Dermis blood vessel endothelial cell (primary cell): ENCODE measurements around the gene WFDC10A. TPM values are rescaled to one million over a fixed set of nuclear protein-coding genes. Genes with fewer than 3 reads are reported as not detected.
"Not testable (repeated sequence)": the region's sequence is repeated elsewhere in the genome, so short reads cannot be mapped to it uniquely, and the experiment has no call there.

Experiments
- DNase-seq: peaks from one replicate; pipeline ENCODE4 v3.0.0; 2010
- total RNA-seq: library from RNA; depleted of rRNA; stranded (reverse); fragments of >200 nt; gene quantifications from 2 replicates; pipeline ENCODE4 v1.2.3, GENCODE V29; 2014

The WFDC10A gene
- total RNA-seq, 1 donor from 2014 or later: not detected

GRCh38 chr20:45649312-45649863 lies 19.8 kb downstream of the WFDC10A start:
- no peak for DNase-seq

GRCh38 chr20:45651726-45652125 lies 22.2 kb downstream of the WFDC10A start:
- not testable (repeated sequence) for DNase-seq

GRCh38 chr20:45657038-45657437 lies 27.5 kb downstream of the WFDC10A start:
- DNase-seq: not testable (repeated sequence)

GRCh38 chr20:45670139-45670538 lies 40.6 kb downstream of the WFDC10A start, which contains the start of gene WFDC11:
WFDC11 (minus strand) TSS chr20:45670239; CDS start chr20:45650600, 19,639 bp downstream.
- DNase-seq: no peak

DNA sequence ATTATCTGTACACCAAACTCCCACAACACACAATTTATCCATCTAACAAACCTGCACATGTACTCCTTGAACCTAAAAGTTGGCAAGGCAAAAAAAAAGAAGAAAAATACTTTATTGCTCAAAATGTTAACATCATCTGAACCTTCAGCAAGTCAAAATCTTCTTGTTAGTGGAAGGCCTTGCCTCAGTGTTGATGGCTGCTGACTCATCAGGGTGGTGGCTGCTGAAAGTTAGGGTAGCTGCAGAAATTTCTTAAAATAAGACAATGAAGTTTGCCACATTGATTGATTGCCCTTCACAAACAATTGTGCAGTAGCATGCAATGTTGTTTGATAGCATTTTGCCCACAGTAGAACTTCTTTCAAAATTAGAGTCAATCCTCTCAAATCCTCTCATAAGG lies 43.2 kb downstream of the WFDC10A start:
- no peak for DNase-seq

- no peak for DNase-seq
Measured at GRCh38 chr20:45679650-45680049, 50.1 kb downstream of the WFDC10A start.

Other genes with a start within 250 kb of the WFDC10A start
- 3.4 and 8.9 TPM in 2 replicates for gene DBNDD2, start 221.4 kb upstream of the WFDC10A start, total RNA-seq
- 23.8 and 32.4 TPM in 2 replicates for gene PIGT, start 213.6 kb upstream of the WFDC10A start, total RNA-seq
- gene WFDC2, start 160.0 kb upstream of the WFDC10A start, total RNA-seq: not detected in 2 replicates
- gene SPINT3, start 114.1 kb upstream of the WFDC10A start, total RNA-seq: not detected in 2 replicates
- not detected in 2 replicates for gene WFDC6, start 90.3 kb upstream of the WFDC10A start, total RNA-seq
- not detected in 2 replicates for gene EPPIN, start 82.3 kb upstream of the WFDC10A start, total RNA-seq
- not detected in 2 replicates for gene WFDC8, start 50.5 kb upstream of the WFDC10A start, total RNA-seq
- not detected in 2 replicates for gene WFDC9, start 1.5 kb downstream of the WFDC10A start, total RNA-seq
- gene WFDC11, start 40.5 kb downstream of the WFDC10A start, total RNA-seq: not detected in 2 replicates
- gene WFDC13, start 72.3 kb downstream of the WFDC10A start, total RNA-seq: not detected in 2 replicates
- not detected in 2 replicates for gene WFDC10B, start 75.3 kb downstream of the WFDC10A start, total RNA-seq
- not detected in 2 replicates for gene SPINT4, start 92.6 kb downstream of the WFDC10A start, total RNA-seq
- not detected in 2 replicates for gene WFDC3, start 162.1 kb downstream of the WFDC10A start, total RNA-seq
- gene DNTTIP1, start 162.2 kb downstream of the WFDC10A start, total RNA-seq: 9.2 and 13.8 TPM in 2 replicates
- 9.9 and 30.2 TPM in 2 replicates for gene UBE2C, start 182.9 kb downstream of the WFDC10A start, total RNA-seq
- not detected in 2 replicates for gene TNNC2, start 197.6 kb downstream of the WFDC10A start, total RNA-seq
- 22.6 and 35.7 TPM in 2 replicates for gene SNX21, start 204.1 kb downstream of the WFDC10A start, total RNA-seq
- gene ACOT8, start 227.7 kb downstream of the WFDC10A start, total RNA-seq: 28.7 and 42.5 TPM in 2 replicates
- 8.7 and 11.9 TPM in 2 replicates for gene ZSWIM3, start 227.9 kb downstream of the WFDC10A start, total RNA-seq